Measurements from ENCODE around the gene GAR1.
"Not testable (repeated sequence)": the region's sequence is repeated elsewhere in the genome, so short reads cannot be mapped to it uniquely, and the experiment has no call there.

Gene GAR1

GRCh38 chr4:109847896-109848442 lies 32.4 kb downstream of the GAR1 start, which contains the start of gene LRIT3:
Gene LRIT3 (plus strand): TSS chr4:109848107. CDS start chr4:109848202, 95 bp downstream.
- DNase-seq, result no peak

GRCh38 chr4:109848501-109848900 lies 32.9 kb downstream of the GAR1 start:
- no peak for DNase-seq

DNA sequence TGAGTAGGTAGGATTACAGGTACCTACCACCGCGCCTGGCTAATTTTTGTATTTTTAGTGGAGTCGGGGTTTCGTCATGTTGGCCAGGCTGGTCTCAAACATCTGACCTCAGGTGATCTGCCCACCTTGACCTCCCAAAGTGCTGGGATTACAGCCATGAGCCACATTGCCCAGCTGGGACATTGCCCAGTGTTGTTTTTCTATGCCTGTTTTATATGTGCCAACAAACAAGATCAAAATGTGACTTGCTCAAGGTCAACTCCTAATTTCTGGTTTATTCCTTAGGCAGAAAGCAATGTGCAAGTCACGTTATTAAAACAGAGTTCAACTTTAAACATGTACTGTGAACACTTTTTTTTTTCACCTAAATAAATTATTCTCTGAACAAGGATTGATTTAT lies 35.0 kb downstream of the GAR1 start:
- no peak for DNase-seq

- not testable (repeated sequence) for DNase-seq
Observed at GRCh38 chr4:109859426-109860300, 44.1 kb downstream of the GAR1 start.

- no peak for DNase-seq
Observed at GRCh38 chr4:109861271-109861670, 45.7 kb downstream of the GAR1 start.

GRCh38 chr4:109861916-109862511 lies 46.5 kb downstream of the GAR1 start:
- DNase-seq, result no peak

- DNase-seq, result no peak
Observed at GRCh38 chr4:109864134-109864533, 48.6 kb downstream of the GAR1 start.

DNA sequence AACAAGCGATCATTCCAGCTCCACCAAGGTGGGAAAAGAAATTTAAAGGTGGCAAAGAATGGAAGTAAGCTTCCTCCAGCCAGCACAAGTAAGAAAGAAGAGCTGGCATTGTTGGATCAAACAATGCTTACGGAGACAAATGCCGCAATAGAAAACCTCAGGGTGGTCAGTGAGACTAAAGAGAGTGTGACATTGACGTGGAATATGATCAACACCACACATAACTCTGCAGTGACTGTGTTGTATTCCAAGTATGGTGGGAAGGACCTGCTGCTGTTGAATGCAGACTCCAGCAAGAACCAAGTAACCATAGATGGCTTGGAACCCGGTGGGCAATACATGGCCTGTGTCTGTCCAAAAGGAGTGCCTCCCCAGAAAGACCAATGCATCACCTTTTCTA lies 54.5 kb downstream of the GAR1 start:
- DNase-seq, result no peak

GRCh38 chr4:109872065-109872464 lies 56.5 kb downstream of the GAR1 start:
- no peak for DNase-seq

- no peak for DNase-seq
Observed at GRCh38 chr4:109872950-109873656, 57.5 kb downstream of the GAR1 start.

DNA sequence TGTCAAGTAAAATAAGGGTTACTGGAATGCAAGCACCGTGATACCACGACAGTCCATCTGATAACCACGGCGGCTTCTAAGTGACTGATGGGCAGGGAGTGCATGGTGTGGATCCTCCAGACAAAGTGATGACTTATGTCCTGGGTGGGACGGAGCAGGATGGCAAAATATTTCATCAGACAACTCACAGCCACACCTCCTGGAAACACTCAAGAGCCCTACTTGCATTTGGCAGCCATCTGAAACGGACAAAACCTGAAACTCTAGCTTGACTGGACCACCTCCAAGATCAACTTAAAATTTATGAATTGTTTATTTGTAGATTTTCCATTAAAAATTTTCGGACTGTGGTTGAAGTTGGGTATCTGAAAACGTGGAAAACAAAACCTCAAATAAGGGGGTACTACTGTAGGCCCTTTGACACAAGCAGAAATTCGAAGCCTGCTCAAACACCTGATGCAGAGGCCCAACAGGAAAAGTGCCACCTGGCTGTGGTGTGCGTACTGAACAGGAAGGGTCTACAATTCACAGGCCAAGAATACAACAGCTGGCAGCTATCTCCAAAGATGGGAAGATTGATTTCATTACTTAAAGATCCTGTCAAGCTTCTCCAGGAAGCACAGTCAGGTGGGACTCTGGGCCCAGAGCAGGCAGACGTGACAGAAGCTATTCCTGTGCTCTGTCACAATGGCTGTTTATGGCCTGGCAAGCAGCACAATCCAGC lies 58.4 kb downstream of the GAR1 start:
- DNase-seq, result no peak
